22Rv1 (cell line): ENCODE results near the gene HTR6.

Experiments used
- ZFX ChIP-seq: fragments of 450-650 bp; IDR thresholded peaks from 2 replicates; pipeline ENCODE4 v1.6.1; 2017; ENCODE audit warnings: antibody characterized with exemption, borderline replicate concordance
- TF ChIP-seq, protein P1 (sequence below): fragments of 450-650 bp; IDR thresholded peaks from 2 replicates; pipeline ENCODE4 v1.5.1; 2017; ENCODE audit warnings: mild to moderate bottlenecking

DNA sequence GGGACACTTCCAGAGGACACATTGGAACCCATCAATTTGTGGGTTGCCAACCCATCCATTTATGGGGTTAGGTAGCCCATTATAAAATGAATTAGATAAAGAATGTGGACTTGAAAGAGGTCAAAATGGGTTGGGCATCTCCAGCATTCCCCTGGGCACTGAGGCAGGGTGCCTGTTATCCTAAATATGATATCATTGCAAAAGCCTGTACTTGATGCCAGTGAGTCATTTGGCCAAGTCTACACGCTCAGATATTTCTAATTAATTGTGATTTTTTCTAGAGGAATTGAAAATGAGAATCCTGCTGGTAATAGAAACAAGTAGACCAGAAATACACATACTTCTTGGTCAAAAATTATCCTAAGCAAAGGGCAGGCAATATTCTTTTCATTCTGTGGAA lies 42.5 kb upstream of the HTR6 start:
- TF ChIP-seq, protein P1, sequence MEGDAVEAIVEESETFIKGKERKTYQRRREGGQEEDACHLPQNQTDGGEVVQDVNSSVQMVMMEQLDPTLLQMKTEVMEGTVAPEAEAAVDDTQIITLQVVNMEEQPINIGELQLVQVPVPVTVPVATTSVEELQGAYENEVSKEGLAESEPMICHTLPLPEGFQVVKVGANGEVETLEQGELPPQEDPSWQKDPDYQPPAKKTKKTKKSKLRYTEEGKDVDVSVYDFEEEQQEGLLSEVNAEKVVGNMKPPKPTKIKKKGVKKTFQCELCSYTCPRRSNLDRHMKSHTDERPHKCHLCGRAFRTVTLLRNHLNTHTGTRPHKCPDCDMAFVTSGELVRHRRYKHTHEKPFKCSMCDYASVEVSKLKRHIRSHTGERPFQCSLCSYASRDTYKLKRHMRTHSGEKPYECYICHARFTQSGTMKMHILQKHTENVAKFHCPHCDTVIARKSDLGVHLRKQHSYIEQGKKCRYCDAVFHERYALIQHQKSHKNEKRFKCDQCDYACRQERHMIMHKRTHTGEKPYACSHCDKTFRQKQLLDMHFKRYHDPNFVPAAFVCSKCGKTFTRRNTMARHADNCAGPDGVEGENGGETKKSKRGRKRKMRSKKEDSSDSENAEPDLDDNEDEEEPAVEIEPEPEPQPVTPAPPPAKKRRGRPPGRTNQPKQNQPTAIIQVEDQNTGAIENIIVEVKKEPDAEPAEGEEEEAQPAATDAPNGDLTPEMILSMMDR: no peak
- TF ChIP-seq ZFX: no peak
